Spleen (tissue), 7 donors: ENCODE results near the gene TSPYL6.

Experiments
- POLR2A ChIP-seq, 3 donors: fragments of 450-650 bp; IDR thresholded peaks; one replicate each; pipeline ENCODE4 v1.5.1; 2017; ENCODE audit warnings: antibody characterized with exemption in 3 of 3, mild to moderate bottlenecking in 1 of 3
- POLR2AphosphoS5 ChIP-seq, 3 donors: sonication (generic); formaldehyde crosslinking; IDR thresholded peaks; one replicate each; pipeline ENCODE4 v1.5.1; 2017; ENCODE audit warnings: antibody characterized with exemption in 3 of 3
- TF ChIP-seq, protein P1 (sequence below), 11 experiments: fragments of 200-600 bp in 7 of 11; fragments of 450-650 bp in 4 of 11; sonication (generic) in 4 of 11; IDR thresholded peaks in 8 of 11; conservative IDR thresholded peaks in 3 of 11; 1 replicate in 7 of 11; 2 replicates in 4 of 11; pipeline versions ENCODE4 v1.4.0 to v1.8.0; 2016 to 2021; ENCODE audit warnings: antibody characterized with exemption in 11 of 11, inconsistent platforms in 4 of 11, mild to moderate bottlenecking in 1 of 11
- donor health status: DM: no; HTN: no; CAD: no; lungs with moderate emphysema.
- donor health status: DM: no; HTN: no; CAD: no.
- donor health status: DM: no; HTN: no; CAD: no.

DNA sequence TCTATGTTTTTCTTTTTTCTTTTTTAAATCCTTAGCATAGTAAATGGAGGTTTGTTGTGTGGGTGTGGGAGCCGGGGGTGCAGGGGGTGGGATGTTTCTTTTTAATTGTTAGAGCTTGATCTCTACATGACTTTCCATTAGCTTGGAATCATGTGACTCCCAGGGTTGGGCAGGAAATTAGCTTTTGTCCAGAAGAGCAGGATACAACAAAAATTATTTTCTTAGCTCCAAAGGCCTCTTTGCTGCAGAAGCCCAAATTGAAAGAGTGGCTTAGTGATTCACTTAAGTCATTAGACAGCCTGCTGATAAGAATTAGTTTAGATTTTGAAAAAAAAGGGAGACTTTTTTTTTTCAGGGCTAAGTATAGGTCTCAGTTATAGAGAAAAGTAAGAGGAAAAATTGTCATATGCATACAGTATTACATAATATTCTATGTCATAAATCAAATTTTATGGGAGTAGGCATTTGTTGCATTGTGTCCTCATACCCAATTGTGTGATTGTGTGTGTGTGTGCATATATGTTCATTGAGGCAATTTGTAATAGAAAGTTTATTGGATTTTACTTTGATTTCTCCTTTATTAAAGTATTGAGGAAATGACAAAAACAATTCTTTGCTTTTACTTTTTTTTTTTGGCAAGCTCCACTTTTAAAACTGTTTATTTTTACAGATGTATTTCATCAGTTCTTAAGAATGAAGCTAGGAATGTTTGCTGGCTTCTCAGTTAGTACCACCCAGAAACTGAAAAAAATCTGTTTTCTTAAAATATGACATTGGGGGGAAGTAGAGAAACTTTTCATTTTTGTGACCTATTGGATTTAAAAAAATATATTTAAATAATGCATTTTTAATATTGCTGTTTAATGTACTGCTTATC, 47.4 kb downstream of the TSPYL6 start:
- TF ChIP-seq POLR2AphosphoS5 (IDR thresholded peaks at IDR 0.05) (no peak), POLR2A (IDR thresholded peaks at IDR 0.05) (no peak)
- TF ChIP-seq, protein P1, sequence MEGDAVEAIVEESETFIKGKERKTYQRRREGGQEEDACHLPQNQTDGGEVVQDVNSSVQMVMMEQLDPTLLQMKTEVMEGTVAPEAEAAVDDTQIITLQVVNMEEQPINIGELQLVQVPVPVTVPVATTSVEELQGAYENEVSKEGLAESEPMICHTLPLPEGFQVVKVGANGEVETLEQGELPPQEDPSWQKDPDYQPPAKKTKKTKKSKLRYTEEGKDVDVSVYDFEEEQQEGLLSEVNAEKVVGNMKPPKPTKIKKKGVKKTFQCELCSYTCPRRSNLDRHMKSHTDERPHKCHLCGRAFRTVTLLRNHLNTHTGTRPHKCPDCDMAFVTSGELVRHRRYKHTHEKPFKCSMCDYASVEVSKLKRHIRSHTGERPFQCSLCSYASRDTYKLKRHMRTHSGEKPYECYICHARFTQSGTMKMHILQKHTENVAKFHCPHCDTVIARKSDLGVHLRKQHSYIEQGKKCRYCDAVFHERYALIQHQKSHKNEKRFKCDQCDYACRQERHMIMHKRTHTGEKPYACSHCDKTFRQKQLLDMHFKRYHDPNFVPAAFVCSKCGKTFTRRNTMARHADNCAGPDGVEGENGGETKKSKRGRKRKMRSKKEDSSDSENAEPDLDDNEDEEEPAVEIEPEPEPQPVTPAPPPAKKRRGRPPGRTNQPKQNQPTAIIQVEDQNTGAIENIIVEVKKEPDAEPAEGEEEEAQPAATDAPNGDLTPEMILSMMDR (IDR thresholded peaks at IDR 0.05 in 8 of 11, conservative IDR thresholded peaks at IDR 0.05 in 3 of 11) = no peak
